ENCODE data around the gene RAMAC. TPM values are rescaled to one million over a fixed set of nuclear protein-coding genes. Genes with fewer than 3 reads are reported as not detected.
A peak's percentile ranks its signal among the peaks of the same experiment; 100 is the strongest.

The RAMAC gene
- total RNA-seq, 2 donors from 2014 or later = 37.3 to 40.8 TPM

- WGBS, 2 experiments (ENCODE audit: insufficient coverage in 1 of 2, insufficient read length in 1 of 2) = 91 to 100% methylated on average over 2 to 6 of the region's 6 CpGs
- H3K27me3 Mint-ChIP-seq (ENCODE audit: insufficient read depth) = no peaks in the 10 kb centered on the region
Observed at GRCh38 chr15:83036253-83036652, 50.2 kb downstream of the RAMAC start.

GRCh38 chr15:83039206-83039605 is 53.2 kb downstream of the RAMAC start:
- H3K36me3 Mint-ChIP-seq (ENCODE audit: low read depth) = peaks cover 72% of the 10 kb centered on the region
- no peak for TF ChIP-seq CTCF (conservative IDR thresholded peaks at IDR 0.05)

More at GRCh38 chr15:83036253-83036652, 50.2 kb downstream of the RAMAC start:
- Mint-ChIP-seq H3K4me3 (no peak overlapping the region), H3K4me1 (no peaks in the 10 kb centered on the region), H3K36me3 (ENCODE audit: low read depth) (peaks cover 68% of the 10 kb centered on the region), H3K9me3 (peaks cover 11% of the 10 kb centered on the region), H3K27ac (no peak overlapping the region)
- peaks cover 63% of the 10 kb centered on the region for H3K36me3 ChIP-seq (ENCODE audit: control insufficient read depth, insufficient read depth, low read length)
- TF ChIP-seq CTCF (conservative IDR thresholded peaks at IDR 0.05) = no peak
- no peak overlapping the region for H3K4me3 ChIP-seq (ENCODE audit: low read length)
- H3K27ac ChIP-seq (ENCODE audit: low read depth, low read length) = no peak overlapping the region
- peaks cover 13% of the 10 kb centered on the region for H3K9me3 ChIP-seq (ENCODE audit: control insufficient read depth, low read length)
- DNase-seq = no peak
- H3K4me1 ChIP-seq (ENCODE audit: control insufficient read depth, insufficient read depth, low read length) = no peaks in the 10 kb centered on the region
- no peak overlapping the region for H3K9ac ChIP-seq (ENCODE audit: extremely low read depth, low read length, poor library complexity, severe bottlenecking)
- H3K27me3 ChIP-seq (ENCODE audit: control insufficient read depth, insufficient read depth, low read length, poor library complexity, severe bottlenecking) = no peaks in the 10 kb centered on the region

More at GRCh38 chr15:83039206-83039605, 53.2 kb downstream of the RAMAC start:
- peaks cover 72% of the 10 kb centered on the region for H3K36me3 ChIP-seq (ENCODE audit: control insufficient read depth, insufficient read depth, low read length)
- H3K4me3 ChIP-seq (ENCODE audit: low read length) = no peak overlapping the region
- DNase-seq = no peak
- no peak overlapping the region for H3K27ac ChIP-seq (ENCODE audit: low read depth, low read length)
- Mint-ChIP-seq H3K9me3 (no peaks in the 10 kb centered on the region), H3K4me1 (no peaks in the 10 kb centered on the region), H3K4me3 (no peak overlapping the region), H3K27ac (peak overlapping the region; percentile 48), H3K27me3 (ENCODE audit: insufficient read depth) (no peaks in the 10 kb centered on the region)
- no peaks in the 10 kb centered on the region for H3K27me3 ChIP-seq (ENCODE audit: control insufficient read depth, insufficient read depth, low read length, poor library complexity, severe bottlenecking)
- WGBS, 2 experiments (ENCODE audit: insufficient coverage in 1 of 2, insufficient read length in 1 of 2) = 86% methylated on average over 1 of the region's 1 CpG; no CpG with 5 or more reads in 1 of the 2 experiments
- H3K9ac ChIP-seq (ENCODE audit: extremely low read depth, low read length, poor library complexity, severe bottlenecking) = no peak overlapping the region
- no peaks in the 10 kb centered on the region for H3K4me1 ChIP-seq (ENCODE audit: control insufficient read depth, insufficient read depth, low read length)
- no peaks in the 10 kb centered on the region for H3K9me3 ChIP-seq (ENCODE audit: control insufficient read depth, low read length)

Other genes with a start within 250 kb of the RAMAC start
- gene FSD2, start 180.1 kb upstream of the RAMAC start, total RNA-seq = not detected
- gene WHAMM, start 176.6 kb upstream of the RAMAC start, total RNA-seq = 1 to 10 TPM; 3.7 to 4.4 TPM
- gene HOMER2, start 33.5 kb upstream of the RAMAC start, total RNA-seq = 10 to 100 TPM; 31.8 to 32.7 TPM
- gene C15orf40, start 25.4 kb downstream of the RAMAC start, total RNA-seq = 10 to 100 TPM; 15.5 to 17.7 TPM
- 10 to 100 TPM; 35.9 to 37.0 TPM for gene BTBD1, start 81.0 kb downstream of the RAMAC start, total RNA-seq
- 1 to 10 TPM; 1.2 to 1.9 TPM for gene TM6SF1, start 121.4 kb downstream of the RAMAC start, total RNA-seq
- 100 to 1,000 TPM; 123 TPM for gene HDGFL3, start 221.6 kb downstream of the RAMAC start, total RNA-seq

All from endodermal cell (in vitro differentiated cells).